ENCODE data around the gene HOGA1.

DNA sequence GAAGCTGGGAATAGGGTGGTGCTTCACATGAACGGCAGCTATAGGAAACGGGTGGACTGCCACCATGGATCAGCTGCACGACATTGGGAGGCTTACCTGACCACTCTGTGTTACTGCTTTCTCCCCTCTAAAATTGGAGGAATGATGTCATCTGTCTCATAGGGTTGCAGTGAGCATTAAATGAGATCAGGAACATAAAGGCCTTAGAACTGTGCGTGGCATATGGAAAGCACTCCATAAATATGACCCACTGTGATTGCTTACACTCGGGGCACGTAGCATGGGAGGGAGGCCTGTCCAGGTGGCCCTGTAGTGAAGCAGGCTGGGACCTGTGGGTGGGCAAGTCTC is 15.1 kb downstream of the HOGA1 start:
- TF ChIP-seq FOXK2 (IDR thresholded peaks at IDR 0.05) (no peak), SP1 (IDR thresholded peaks at IDR 0.05) (no peak), SUZ12 (IDR thresholded peaks at IDR 0.05) (no peak), ZNF384 (IDR thresholded peaks at IDR 0.05) (no peak)

Data from HEK293T (cell line).